HL-60 (cell line): Measurements from ENCODE around the gene PRDM7.

ENCODE experiments used
- DNase-seq, 2 experiments: peaks; one replicate each; pipeline ENCODE4 v3.0.0-alpha.2; 2010 to 2020; ENCODE audit warnings: low read depth in 1 of 2, low spot score in 1 of 2
- H3K27ac ChIP-seq: fragments of 250-450 bp; sonication (Bioruptor Pico); replicated peaks from 2 replicates; pipeline ENCODE4 v1.5.1; 2020; ENCODE audit warnings: mild to moderate bottlenecking, moderate library complexity
- H3K27me3 ChIP-seq: fragments of 250-450 bp; sonication (Bioruptor Pico); 2 replicates; pipeline ENCODE4 v1.5.1; 2021; ENCODE audit warnings: mild to moderate bottlenecking, moderate library complexity; ENCODE audit not compliant: insufficient read depth, poor library complexity, severe bottlenecking
- H3K4me3 ChIP-seq: replicated peaks from 2 replicates; pipeline ENCODE4 v1.5.1; 2011; ENCODE audit warnings: mild to moderate bottlenecking, control low read depth, low read length; ENCODE audit not compliant: insufficient read depth
- CTCF ChIP-seq: IDR thresholded peaks from one replicate; pipeline ENCODE4 v1.5.1; 2011; ENCODE audit warnings: low read length, control low read depth, inconsistent platforms; ENCODE audit not compliant: insufficient read depth
- GABPA ChIP-seq: IDR thresholded peaks from 2 replicates; pipeline ENCODE4 v1.6.1; 2012; ENCODE audit warnings: low read depth
- POLR2AphosphoS5 ChIP-seq: IDR thresholded peaks from 2 replicates; pipeline ENCODE4 v1.6.1; 2012; ENCODE audit warnings: low read depth
- REST ChIP-seq: IDR thresholded peaks from 2 replicates; pipeline ENCODE4 v1.6.1; 2012; ENCODE audit warnings: low read depth; ENCODE audit not compliant: insufficient replicate concordance
- SPI1 ChIP-seq: IDR thresholded peaks from 2 replicates; pipeline ENCODE4 v1.6.1; 2012; ENCODE audit warnings: low read depth, mild to moderate bottlenecking, borderline replicate concordance

Gene PRDM7

GRCh38 chr16:90046971-90047713, 30.0 kb downstream of the PRDM7 start:
- Histone ChIP-seq H3K27me3 (no peaks in the 10 kb centered on the region), H3K4me3 (no peak overlapping the region), H3K27ac (no peak overlapping the region)
- DNase-seq, result no peak
- TF ChIP-seq GABPA (no peak), POLR2AphosphoS5 (no peak), SPI1 (no peak), REST (no peak), CTCF (no peak)

GRCh38 chr16:90046122-90046970, 30.8 kb downstream of the PRDM7 start:
- TF ChIP-seq SPI1 (no peak), REST (no peak), CTCF (no peak), POLR2AphosphoS5 (no peak), GABPA (no peak)
- no peak overlapping the region for H3K4me3 ChIP-seq
- no peak for DNase-seq
- H3K27me3 ChIP-seq, result no peaks in the 10 kb centered on the region
- H3K27ac ChIP-seq, result no peak overlapping the region

- TF ChIP-seq CTCF (no peak), REST (no peak), POLR2AphosphoS5 (no peak), SPI1 (no peak), GABPA (no peak)
- H3K27ac ChIP-seq, result no peak overlapping the region
- no peak for DNase-seq
- H3K27me3 ChIP-seq, result no peaks in the 10 kb centered on the region
- no peak overlapping the region for H3K4me3 ChIP-seq
Observed at GRCh38 chr16:90044111-90044551, 33.0 kb downstream of the PRDM7 start.
